WI38 (cell line): ENCODE measurements around the gene PIM2.

ENCODE experiments used
- H3K4me3 ChIP-seq: 2 replicates; pipeline ENCODE4 v1.5.1; 2011; ENCODE audit warnings: low read depth, mild to moderate bottlenecking, control low read depth, low read length
- TF ChIP-seq, protein P1 (sequence below): IDR thresholded peaks from 2 replicates; pipeline ENCODE4 v1.5.1; 2012; ENCODE audit warnings: low read depth, mild to moderate bottlenecking, control low read depth, low read length

Gene PIM2

DNA sequence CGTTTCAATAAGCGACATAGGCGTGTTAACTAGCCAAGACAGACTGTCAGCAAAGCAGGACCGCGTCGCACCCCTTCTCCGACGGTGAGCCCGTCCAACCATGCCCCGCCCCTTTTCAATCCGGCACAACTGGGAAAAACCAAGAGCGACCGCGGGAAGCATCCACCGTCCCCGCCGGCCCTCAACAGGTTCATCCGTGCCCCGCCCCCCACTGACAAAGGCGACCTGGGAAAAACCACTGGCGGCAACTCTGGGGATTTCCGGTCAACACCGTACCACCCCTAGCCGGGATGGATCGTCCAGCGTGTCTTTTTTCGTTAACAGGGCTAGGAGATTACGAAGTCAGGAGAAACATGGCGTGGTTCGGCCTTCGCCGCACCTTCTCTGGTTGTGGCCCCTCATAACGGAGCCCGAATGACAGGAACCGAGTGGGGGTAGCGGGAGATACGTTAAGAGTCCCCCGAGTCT is 21.6 kb downstream of the PIM2 start:
- H3K4me3 ChIP-seq, result peak overlapping the region; percentile 77
- TF ChIP-seq, protein P1, sequence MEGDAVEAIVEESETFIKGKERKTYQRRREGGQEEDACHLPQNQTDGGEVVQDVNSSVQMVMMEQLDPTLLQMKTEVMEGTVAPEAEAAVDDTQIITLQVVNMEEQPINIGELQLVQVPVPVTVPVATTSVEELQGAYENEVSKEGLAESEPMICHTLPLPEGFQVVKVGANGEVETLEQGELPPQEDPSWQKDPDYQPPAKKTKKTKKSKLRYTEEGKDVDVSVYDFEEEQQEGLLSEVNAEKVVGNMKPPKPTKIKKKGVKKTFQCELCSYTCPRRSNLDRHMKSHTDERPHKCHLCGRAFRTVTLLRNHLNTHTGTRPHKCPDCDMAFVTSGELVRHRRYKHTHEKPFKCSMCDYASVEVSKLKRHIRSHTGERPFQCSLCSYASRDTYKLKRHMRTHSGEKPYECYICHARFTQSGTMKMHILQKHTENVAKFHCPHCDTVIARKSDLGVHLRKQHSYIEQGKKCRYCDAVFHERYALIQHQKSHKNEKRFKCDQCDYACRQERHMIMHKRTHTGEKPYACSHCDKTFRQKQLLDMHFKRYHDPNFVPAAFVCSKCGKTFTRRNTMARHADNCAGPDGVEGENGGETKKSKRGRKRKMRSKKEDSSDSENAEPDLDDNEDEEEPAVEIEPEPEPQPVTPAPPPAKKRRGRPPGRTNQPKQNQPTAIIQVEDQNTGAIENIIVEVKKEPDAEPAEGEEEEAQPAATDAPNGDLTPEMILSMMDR, result no peak

DNA sequence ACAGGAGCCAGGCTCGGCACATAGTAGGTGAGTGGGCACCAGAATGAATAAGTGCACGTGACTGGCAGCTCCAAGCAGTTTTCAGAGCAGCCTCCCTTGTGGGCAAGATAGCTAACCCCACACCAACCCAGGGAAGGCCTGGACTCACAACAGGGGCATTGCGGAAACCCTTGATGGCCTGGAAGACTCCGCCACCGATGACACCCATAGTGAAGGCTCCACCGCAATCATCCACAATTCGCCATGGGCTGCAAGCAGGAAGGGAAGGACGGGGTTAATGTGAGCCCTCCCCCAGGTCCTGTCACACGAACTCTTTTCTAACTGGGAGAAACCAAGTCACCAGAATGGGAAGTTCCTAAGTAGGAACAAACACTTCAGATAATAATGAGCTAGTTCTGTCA is 22.2 kb downstream of the PIM2 start:
- TF ChIP-seq, protein P1, result no peak
- peak overlapping the region; percentile 77 for H3K4me3 ChIP-seq

DNA sequence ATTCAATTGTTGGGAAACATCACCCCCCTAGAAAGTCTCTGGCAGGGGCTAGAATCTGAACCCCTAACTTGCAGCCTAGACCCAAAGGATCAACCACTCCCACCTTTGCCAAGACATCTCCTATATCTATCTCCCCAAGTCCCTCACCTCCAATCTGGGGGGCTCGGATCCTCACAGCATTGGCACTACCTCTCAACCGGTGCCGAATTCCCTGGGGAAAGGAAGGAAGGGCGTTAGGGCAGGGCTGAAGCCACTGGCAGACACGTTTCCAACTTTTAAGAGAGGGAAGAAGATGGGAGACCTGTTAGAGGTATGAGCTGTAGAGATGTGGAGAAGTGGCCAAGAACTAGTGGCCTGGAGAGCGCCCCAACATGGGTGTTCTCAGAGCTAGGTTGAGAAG is 23.9 kb downstream of the PIM2 start:
- H3K4me3 ChIP-seq, result no peak overlapping the region
- TF ChIP-seq, protein P1, result no peak

DNA sequence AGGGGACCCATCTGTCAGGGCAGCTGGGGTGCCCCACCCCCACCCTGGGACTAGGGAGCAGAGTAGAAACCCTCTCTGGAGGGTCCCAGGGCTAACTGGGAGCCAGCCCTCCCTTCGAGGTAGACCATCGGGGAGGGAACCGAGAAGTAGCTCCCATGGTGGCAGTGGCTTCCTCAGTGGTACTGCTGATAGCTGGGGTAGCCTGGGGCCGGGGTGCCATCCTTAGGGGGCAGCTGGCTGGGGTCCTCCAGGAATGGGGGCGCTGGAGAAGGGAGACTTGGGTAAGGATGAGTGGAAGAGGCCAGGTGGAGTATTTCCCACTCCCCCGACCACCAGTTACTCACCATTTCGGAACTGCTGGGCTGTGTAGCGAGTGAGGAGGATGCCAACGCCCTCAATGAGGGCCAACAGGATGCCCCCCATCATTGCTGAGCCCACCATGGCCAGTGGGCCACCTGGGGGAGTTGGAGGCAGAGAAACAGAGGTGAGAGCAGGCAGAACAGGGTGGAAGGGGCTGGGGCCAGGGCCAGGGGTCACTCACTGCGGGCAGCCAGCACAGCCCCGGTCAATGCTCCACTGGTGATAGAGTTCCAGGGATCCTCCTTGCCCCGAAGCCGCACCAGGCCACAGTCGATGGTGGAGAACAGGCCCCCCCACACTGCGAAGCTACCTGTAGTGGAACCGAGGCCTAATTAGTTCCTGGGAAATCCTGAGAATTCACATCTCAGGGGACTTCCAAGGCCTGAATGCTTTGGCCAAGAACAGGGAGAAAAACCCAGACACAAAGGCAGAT is 25.1 kb downstream of the PIM2 start:
- no peak overlapping the region for H3K4me3 ChIP-seq
- TF ChIP-seq, protein P1, result no peak

DNA sequence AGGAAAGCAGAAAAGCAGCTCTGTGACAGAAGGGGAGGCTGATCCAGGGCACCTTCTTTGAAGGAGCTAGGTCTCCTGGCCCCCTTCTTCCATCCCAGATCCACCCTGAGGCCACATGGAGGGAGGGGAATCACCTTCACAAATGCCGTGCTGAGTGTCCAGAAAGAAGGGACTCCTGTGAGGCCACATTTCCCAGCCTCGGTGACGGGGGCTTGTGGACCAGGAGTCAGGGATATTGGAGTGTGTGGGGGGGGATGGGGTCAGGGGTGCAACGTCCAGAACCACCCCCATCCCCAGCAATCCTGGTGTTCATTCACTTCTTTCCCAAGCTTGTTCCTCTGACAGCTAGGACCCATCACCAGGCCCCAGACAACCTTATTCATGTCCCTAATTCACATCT is 25.9 kb downstream of the PIM2 start:
- no peak overlapping the region for H3K4me3 ChIP-seq
- TF ChIP-seq, protein P1, result no peak

DNA sequence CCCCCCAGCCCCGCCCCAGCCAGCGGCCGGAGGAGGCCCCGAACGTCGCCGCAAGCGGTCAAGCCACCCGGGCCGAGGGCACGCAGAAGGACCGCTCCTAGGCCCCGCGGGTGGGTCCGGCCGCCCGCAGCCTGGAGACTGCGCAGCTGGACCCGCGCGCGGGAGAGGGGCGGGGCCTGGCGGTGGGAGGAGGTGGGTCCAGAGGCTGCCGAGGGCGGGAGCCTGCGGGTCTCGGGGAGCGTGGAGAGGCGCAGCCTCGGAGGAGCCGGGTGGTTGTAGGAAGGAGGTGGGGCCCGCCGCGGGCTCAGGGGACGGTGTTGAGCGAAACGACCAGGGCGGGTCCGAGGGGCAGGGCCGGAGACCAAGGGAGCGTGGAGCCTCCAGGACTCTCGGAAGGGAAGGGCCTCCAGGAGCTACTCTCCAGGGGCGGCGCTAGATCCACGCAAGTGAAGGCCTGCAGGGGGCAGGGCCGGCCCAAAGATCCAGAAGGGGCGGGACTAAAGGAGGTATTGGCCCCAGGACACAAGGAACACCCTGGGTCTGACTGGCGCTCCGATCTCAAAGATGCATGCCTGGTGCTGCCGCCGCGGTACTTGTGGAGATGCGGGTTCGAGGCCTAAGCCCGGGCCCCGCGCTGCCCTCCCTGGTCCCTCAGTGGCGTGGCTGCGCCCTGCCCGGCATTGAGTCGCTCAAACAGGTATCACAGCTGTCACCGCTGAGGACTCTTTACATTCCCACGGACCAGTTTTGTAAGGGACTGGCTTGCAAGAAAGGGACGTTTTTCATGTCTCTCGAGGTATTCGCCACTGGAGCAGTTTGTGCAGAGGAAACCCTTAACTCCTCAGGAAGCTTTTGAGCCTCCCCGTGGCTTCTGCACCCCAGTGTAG is 27.2 kb downstream of the PIM2 start:
- TF ChIP-seq, protein P1, result peak; percentile 32
- H3K4me3 ChIP-seq, result peak overlapping the region; percentile 53
